ENCODE data around the gene KRT20.

DNA sequence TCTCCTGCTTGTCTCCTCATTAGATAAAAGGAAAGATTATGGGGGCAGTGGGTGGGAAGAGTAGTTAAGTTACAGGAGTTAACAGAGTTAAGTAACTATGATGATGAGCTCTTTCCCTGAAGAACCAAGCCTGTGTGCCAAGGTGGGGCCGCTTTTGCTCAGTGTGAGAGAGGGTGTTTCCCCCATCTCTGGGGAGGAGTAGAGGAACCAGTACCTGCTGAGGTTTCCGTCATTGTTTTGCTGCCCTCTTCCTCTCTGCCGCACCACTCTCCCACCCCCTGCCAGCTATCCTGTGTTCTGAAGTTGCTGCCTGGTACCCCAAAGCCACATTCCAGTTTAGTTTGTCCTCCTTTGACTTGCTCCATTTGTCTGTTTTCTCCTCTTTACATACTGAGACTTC, 41.8 kb downstream of the KRT20 start:
- no peak for TF ChIP-seq YY1 (IDR thresholded peaks at IDR 0.05; ENCODE audit: insufficient read depth, insufficient read length)
- TF ChIP-seq ZNF274 (IDR thresholded peaks at IDR 0.05; ENCODE audit: low read depth, low read length): no peak
